RWPE1 (cell line): ENCODE data around the gene PCDHGA8.
A peak's percentile ranks its signal among the peaks of the same experiment; 100 is the strongest.

Experiments
- CTCF ChIA-PET: fragments of 350-600 bp; sonication (Branson Sonifier 250); formaldehyde crosslinking; extraction: SDS; loops from one replicate; lab custom pipeline; 2021; lab: Yijun Ruan, JAX
- POLR2A ChIA-PET: fragments of 400-600 bp; formaldehyde crosslinking; extraction: SDS; loops from one replicate; lab custom pipeline; 2020; ENCODE audit warnings: antibody characterized with exemption; ENCODE audit not compliant: low non-redundant PET; lab: Yijun Ruan, JAX
- DNase-seq: peaks from one replicate; pipeline ENCODE4 v3.0.0; 2012; ENCODE audit warnings: low spot score
- H3K27ac ChIP-seq: fragments of 450-650 bp; 2 replicates; pipeline ENCODE4 v1.5.1; 2017
- TF ChIP-seq, protein P1 (sequence below): fragments of 450-650 bp; conservative IDR thresholded peaks from 2 replicates; pipeline ENCODE4 v1.5.1; 2017; ENCODE audit warnings: low read depth, mild to moderate bottlenecking

Gene PCDHGA8

DNA sequence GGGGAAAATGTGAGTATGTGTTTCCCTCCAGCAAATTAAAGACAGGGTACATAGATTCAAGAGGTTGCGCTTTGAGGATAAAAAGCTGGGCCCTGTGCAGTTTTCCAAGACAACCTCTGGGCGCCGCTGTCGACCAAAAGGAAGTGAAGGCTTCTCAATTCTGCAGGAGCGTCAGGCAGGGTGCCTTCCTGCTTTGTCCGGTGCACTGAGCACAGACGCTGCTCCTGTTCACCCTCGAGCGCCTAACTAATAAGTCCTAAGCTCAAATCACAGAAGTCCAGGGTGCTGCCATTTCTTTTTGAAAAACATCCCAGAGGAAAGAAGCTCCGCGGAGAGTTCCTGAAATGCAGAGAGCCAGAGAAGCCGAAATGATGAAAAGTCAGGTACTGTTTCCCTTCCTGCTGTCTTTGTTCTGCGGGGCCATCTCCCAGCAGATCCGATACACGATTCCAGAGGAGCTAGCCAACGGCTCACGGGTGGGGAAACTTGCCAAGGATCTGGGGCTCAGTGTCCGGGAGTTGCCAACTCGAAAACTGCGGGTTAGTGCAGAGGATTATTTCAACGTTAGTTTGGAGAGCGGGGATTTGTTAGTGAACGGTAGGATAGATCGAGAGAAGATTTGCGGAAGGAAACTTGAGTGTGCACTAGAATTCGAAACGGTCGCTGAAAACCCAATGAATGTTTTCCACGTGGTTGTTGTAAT is 42.4 kb upstream of the PCDHGA8 start, which contains the start of gene PCDHGB1:
PCDHGB1 (plus strand) TSS at position 183 of the 703 bp plus-strand sequence; CDS start at position 345, 162 bp downstream.
- TF ChIP-seq, protein P1, sequence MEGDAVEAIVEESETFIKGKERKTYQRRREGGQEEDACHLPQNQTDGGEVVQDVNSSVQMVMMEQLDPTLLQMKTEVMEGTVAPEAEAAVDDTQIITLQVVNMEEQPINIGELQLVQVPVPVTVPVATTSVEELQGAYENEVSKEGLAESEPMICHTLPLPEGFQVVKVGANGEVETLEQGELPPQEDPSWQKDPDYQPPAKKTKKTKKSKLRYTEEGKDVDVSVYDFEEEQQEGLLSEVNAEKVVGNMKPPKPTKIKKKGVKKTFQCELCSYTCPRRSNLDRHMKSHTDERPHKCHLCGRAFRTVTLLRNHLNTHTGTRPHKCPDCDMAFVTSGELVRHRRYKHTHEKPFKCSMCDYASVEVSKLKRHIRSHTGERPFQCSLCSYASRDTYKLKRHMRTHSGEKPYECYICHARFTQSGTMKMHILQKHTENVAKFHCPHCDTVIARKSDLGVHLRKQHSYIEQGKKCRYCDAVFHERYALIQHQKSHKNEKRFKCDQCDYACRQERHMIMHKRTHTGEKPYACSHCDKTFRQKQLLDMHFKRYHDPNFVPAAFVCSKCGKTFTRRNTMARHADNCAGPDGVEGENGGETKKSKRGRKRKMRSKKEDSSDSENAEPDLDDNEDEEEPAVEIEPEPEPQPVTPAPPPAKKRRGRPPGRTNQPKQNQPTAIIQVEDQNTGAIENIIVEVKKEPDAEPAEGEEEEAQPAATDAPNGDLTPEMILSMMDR, result peak; percentile 22; the same call in 1 of the 2 replicates
- no peak within 1 kb of the TSS for H3K27ac ChIP-seq
- ChIA-PET POLR2A (interaction anchor here (0.7 kb wide), 1 partner anchor 29 kb away, joined by 3 read pairs; the partner anchor contains the start of gene TAF7), CTCF (interaction anchor here (0.6 to 1.2 kb wide), 9 partner anchors 10 to 311 kb away, joined by 3 to 4 read pairs (median 3); partner anchors contain the start of genes PCDHB10, PCDHB11, PCDHGB2 and PCDHGB3)
- DNase-seq, result peak; percentile 35

DNA sequence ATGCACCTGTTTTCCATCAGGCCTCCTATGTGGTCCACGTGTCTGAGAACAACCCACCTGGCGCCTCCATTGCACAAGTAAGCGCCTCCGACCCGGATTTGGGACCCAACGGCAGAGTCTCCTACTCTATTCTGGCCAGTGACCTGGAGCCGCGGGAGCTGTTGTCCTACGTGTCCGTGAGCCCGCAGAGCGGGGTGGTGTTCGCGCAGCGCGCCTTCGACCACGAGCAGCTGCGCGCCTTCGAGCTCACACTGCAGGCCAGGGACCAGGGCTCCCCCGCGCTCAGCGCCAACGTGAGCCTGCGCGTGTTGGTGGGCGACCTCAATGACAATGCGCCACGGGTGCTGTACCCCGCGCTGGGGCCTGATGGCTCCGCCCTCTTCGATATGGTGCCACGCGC is 40.8 kb upstream of the PCDHGA8 start:
- no peak for DNase-seq
- POLR2A ChIA-PET, result no interaction called here
- CTCF ChIA-PET, result no interaction called here
- no peak overlapping the region for H3K27ac ChIP-seq
- TF ChIP-seq, protein P1, result no peak

DNA sequence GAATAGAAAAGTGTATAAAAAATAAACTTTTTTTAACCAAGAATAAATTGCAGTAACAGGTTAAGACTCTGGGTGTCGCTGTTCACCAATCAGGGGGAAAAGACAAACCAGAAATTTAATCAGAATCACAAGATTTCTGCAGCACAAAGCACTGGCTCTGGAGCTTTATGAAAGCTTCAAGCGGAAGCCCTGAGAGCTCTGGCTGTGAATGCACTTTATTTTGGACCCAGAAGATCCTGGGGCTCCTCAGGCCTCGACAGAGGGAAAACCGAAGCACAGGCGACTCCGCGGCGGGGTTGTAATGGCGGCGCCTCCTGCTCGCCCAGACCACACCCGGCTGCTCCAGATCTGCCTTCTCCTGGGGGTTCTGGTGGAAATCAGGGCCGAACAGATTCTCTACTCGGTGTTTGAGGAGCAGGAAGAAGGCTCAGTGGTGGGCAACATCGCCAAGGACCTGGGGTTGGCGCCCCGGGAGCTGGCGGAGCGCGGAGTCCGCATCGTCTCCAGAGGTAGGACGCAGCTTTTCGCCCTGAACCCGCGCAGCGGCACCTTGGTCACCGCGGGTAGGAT is 37.4 kb upstream of the PCDHGA8 start, which contains the start of gene PCDHGA4:
PCDHGA4 (plus strand) TSS at position 122 of the 570 bp plus-strand sequence; CDS start at position 209, 87 bp downstream.
- POLR2A ChIA-PET, result no interaction called here
- DNase-seq, result no peak

DNA sequence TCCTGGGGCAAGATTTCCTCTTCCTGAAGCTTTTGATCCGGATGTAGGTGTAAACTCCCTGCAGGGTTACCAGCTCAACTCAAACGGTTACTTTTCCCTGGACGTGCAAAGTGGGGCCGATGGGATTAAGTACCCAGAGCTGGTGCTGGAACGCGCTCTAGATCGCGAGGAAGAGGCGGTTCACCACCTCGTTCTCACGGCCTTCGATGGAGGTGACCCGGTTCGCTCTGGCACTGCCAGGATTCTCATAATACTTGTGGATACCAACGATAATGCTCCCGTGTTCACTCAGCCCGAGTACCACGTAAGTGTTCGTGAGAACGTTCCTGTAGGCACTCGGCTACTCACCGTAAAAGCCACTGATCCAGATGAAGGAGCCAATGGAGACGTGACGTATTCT is 36.8 kb upstream of the PCDHGA8 start:
- POLR2A ChIA-PET, result no interaction called here
- CTCF ChIA-PET, result interaction anchor here (0.8 to 2.6 kb wide), 4 partner anchors 12 to 182 kb away, joined by 3 to 8 read pairs (median 4); partner anchors contain the start of genes PCDHB14 and PCDHGA3
- TF ChIP-seq, protein P1, result no peak
- no peak overlapping the region for H3K27ac ChIP-seq
- no peak for DNase-seq

More for the DNA sequence above, 37.4 kb upstream of the PCDHGA8 start, which contains the start of gene PCDHGA4:
- no peak within 1 kb of the TSS for H3K27ac ChIP-seq
- TF ChIP-seq, protein P1, result peak; percentile 31; the same call in 1 of the 2 replicates
- CTCF ChIA-PET, result interaction anchor here (0.6 to 2.6 kb wide), 4 partner anchors 11 to 735 kb away, joined by 3 to 8 read pairs (median 4); partner anchors contain the start of gene PCDHGA3

DNA sequence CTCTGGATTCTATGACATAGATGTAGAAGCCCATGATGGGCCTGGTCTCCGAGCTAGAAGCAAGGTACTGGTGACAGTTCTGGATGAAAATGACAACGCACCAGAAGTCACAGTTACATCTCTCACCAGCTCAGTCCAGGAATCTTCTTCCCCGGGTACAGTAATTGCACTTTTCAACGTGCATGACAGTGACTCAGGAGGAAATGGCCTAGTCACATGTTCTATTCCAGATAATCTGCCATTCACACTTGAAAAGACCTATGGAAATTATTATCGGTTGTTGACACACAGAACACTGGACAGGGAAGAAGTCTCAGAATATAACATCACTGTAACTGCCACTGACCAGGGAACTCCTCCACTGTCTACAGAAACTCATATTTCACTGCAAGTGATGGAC is 36.3 kb upstream of the PCDHGA8 start:
- POLR2A ChIA-PET, result no interaction called here
- no peak overlapping the region for H3K27ac ChIP-seq
- no peak for DNase-seq
- TF ChIP-seq, protein P1, result no peak
- CTCF ChIA-PET, result interaction anchor here (1.0 to 2.6 kb wide), 2 partner anchors 12 to 133 kb away, joined by 3 to 8 read pairs; partner anchors contain the start of genes PCDHB14 and PCDHGA3

DNA sequence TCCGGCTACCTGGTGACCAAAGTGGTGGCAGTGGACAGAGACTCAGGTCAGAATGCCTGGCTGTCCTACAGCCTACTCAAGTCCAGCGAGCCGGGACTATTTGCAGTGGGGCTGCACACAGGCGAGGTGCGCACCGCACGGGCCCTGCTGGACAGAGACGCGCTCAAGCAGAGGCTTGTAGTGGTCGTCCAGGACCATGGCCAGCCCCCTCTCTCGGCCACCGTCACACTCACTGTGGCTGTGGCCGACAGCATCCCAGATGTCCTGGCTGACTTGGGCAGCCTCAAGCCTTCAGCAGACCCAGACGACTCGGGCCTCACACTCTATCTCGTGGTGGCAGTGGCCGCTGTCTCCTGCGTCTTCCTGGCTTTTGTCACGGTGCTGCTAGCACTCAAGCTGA is 35.5 kb upstream of the PCDHGA8 start:
- H3K27ac ChIP-seq, result no peak overlapping the region
- ChIA-PET POLR2A (no interaction called here), CTCF (no interaction called here)
- no peak for DNase-seq
- TF ChIP-seq, protein P1, result no peak
